Activated CD8-positive, alpha-beta memory T cell treated with anti-CD3 and anti-CD28 coated beads for 1 hour (primary cell): ENCODE data around the gene ZYG11A.
A peak's percentile ranks its signal among the peaks of the same experiment; 100 is the strongest.

Source experiments
- DNase-seq, 2 donors: peaks; one replicate each; pipeline ENCODE4 v3.0.0-alpha.2; 2020; ENCODE audit warnings: low read depth in 1 of 2; ENCODE audit errors: extremely low read depth in 1 of 2

Gene ZYG11A

GRCh38 chr1:52917156-52917555, 74.6 kb downstream of the ZYG11A start:
- DNase-seq: no peak

- DNase-seq: no peak
Measured at GRCh38 chr1:52917581-52917980, 75.0 kb downstream of the ZYG11A start.

GRCh38 chr1:52918201-52918600, 75.6 kb downstream of the ZYG11A start:
- no peak for DNase-seq

GRCh38 chr1:52919051-52919722, 76.6 kb downstream of the ZYG11A start:
- no peak for DNase-seq

- DNase-seq: no peak
Measured at GRCh38 chr1:52919723-52920483, 77.3 kb downstream of the ZYG11A start.

GRCh38 chr1:52920791-52921291, 78.3 kb downstream of the ZYG11A start:
- DNase-seq: no peak

GRCh38 chr1:52925571-52926005, 83.0 kb downstream of the ZYG11A start:
- no peak for DNase-seq

GRCh38 chr1:52926864-52927211, 84.3 kb downstream of the ZYG11A start:
- DNase-seq: no peak

GRCh38 chr1:52927212-52928014, 84.9 kb downstream of the ZYG11A start, which contains the start of gene SCP2:
SCP2 (plus strand) TSS chr1:52927276; CDS start chr1:52927397, 121 bp downstream.
- DNase-seq: peak; percentile 53 to 72

GRCh38 chr1:52928015-52928404, 85.5 kb downstream of the ZYG11A start:
- no peak for DNase-seq

- DNase-seq: no peak
Measured at GRCh38 chr1:52929019-52929418, 86.5 kb downstream of the ZYG11A start.

GRCh38 chr1:52937433-52938182, 95.0 kb downstream of the ZYG11A start:
- DNase-seq: no peak

- no peak for DNase-seq
Measured at GRCh38 chr1:52938183-52938451, 95.6 kb downstream of the ZYG11A start.

- DNase-seq: no peak
Measured at GRCh38 chr1:52943876-52944416, 101.4 kb downstream of the ZYG11A start.

GRCh38 chr1:52944566-52944965, 102.0 kb downstream of the ZYG11A start:
- DNase-seq: no peak
